ENCODE results near the gene PLCXD1. TPM values are rescaled to one million over a fixed set of nuclear protein-coding genes. Genes with fewer than 3 reads are reported as not detected.

Gene PLCXD1
- total and polyA plus RNA-seq, 10 donors, result 9.9 to 35.0 (median 21.5) TPM

DNA sequence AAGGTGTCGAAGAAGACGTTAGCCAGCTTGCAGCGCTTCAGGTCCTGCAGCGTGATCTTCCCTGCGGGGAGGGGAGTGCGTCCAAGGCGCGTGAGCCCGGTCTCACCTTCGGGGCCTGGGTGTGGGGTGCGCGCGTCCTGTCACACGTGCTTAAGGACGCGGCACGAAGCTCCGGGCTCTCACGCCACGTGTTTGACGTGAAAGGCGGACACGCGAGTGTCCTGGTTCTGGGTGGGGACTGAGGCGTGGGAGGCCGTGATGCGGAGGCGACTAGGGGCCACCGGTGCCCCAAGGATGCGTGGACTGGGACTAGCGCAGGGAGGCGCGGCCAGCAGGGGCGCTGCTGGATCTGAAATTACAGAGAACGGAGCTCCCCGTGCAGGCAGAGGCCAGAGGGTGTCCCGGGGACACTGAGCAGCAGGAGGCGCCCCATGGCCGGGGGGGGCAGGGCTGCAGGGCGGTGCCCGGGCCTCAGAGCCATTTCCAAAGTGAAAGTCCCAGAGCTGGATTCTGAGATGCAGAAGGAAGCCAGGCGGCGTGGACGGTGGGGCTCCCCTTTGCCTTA is 57.7 kb downstream of the PLCXD1 start:
- H3K4me3 ChIP-seq, result no peak overlapping the region
- no peaks in the 10 kb centered on the region for H3K9me3 ChIP-seq
- DNase-seq, result peak; percentile 63
- intact Hi-C loops (cut with DNase I; ENCODE audit: low total_unique reads), result no loop called here
- peaks cover 0 to 68% (median 2%) of the 10 kb centered on the region in 6 donors for H3K36me3 ChIP-seq
- no peak for TF ChIP-seq POLR2AphosphoS5 (IDR thresholded peaks at IDR 0.05)
- no peak for TF ChIP-seq POLR2A (IDR thresholded peaks at IDR 0.05)
- TF ChIP-seq, protein P1, sequence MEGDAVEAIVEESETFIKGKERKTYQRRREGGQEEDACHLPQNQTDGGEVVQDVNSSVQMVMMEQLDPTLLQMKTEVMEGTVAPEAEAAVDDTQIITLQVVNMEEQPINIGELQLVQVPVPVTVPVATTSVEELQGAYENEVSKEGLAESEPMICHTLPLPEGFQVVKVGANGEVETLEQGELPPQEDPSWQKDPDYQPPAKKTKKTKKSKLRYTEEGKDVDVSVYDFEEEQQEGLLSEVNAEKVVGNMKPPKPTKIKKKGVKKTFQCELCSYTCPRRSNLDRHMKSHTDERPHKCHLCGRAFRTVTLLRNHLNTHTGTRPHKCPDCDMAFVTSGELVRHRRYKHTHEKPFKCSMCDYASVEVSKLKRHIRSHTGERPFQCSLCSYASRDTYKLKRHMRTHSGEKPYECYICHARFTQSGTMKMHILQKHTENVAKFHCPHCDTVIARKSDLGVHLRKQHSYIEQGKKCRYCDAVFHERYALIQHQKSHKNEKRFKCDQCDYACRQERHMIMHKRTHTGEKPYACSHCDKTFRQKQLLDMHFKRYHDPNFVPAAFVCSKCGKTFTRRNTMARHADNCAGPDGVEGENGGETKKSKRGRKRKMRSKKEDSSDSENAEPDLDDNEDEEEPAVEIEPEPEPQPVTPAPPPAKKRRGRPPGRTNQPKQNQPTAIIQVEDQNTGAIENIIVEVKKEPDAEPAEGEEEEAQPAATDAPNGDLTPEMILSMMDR (IDR thresholded peaks at IDR 0.05 in 8 of 11, conservative IDR thresholded peaks at IDR 0.05 in 3 of 11), result no peak
- no peaks in the 10 kb centered on the region for H3K27me3 ChIP-seq (replicated peaks in 1 of 7)
- 95 to 98% (median 95%) methylated on average over 35 to 44 of the region's 44 CpGs for WGBS, 5 donors
- no peak overlapping the region for H3K27ac ChIP-seq
- no peaks in the 10 kb centered on the region for H3K4me1 ChIP-seq

DNA sequence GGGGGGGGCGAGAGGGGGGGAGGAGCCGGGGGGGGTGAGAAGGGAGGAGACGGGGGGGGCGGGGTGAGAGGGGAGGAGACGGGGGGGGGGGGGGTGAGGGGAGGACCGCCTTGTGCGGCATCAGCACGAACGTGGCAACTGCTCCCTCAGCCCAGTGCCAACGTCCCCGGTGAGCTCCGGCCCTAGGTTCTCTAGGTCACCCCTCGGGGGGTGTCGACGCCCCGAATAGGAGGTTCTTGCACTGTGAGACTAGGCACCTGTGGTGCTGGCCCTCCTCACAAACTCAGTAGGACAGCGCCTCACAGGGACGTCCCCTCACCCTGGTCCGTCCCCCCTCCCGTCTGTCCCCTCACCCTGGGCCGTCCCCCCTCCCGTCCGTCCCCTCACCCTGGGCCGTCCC is 58.9 kb downstream of the PLCXD1 start:
- no peak overlapping the region for H3K27ac ChIP-seq
- no peak for TF ChIP-seq POLR2A (IDR thresholded peaks at IDR 0.05)
- TF ChIP-seq POLR2AphosphoS5 (IDR thresholded peaks at IDR 0.05), result no peak
- peak; percentile 45 for DNase-seq
- intact Hi-C loops (cut with DNase I; ENCODE audit: low total_unique reads), result no loop called here
- H3K27me3 ChIP-seq (replicated peaks in 1 of 7), result no peaks in the 10 kb centered on the region
- no peaks in the 10 kb centered on the region for H3K4me1 ChIP-seq
- H3K9me3 ChIP-seq, result no peaks in the 10 kb centered on the region
- peaks cover 0 to 66% (median 7%) of the 10 kb centered on the region in 6 donors for H3K36me3 ChIP-seq
- H3K4me3 ChIP-seq, result no peak overlapping the region
- 83 to 99% (median 91%) methylated on average over 9 to 22 of the region's 24 CpGs for WGBS, 5 donors

DNA sequence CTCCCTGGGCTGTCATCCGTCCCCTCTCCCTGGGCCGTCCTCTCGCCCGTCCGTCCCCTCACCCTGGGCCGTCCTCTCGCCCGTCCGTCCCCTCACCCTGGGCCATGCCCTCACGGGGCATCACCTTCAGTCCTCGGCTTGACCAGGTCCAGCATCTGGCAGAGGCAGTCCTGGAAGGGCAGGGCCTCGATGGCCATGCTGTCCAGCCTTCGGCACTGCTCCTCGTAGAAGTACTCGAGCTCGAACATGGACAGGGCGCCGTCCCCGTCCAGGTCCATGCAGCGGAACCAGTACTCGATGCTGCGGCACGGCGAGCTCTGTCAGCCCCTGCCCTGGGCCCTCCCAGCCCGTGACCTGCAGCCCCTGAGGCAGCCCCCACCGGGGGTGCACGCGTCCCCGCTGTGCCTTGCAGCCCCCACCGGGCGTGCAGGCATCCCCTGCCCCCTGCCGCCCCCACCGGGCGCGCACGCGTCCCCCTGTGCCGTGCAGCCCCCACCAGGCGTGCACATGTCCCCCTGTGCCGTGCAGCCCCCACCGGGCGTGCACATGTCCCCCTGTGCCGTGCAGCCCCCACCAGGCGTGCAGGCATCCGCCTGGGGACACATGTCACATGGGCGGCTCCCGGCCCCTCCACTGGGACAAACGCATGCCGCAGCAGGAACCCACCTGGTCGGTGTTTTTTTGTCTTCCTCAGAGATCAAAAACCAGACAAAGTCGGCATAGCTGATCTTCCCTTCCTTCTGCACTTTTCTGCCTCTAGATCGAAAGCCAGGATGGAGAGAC is 59.7 kb downstream of the PLCXD1 start:
- Histone ChIP-seq H3K36me3 (peaks cover 0 to 65% (median 9%) of the 10 kb centered on the region in 6 donors), H3K4me1 (no peaks in the 10 kb centered on the region), H3K9me3 (no peaks in the 10 kb centered on the region), H3K27ac (no peak overlapping the region), H3K27me3 (replicated peaks in 1 of 7) (no peaks in the 10 kb centered on the region), H3K4me3 (no peak overlapping the region)
- intact Hi-C loops (cut with DNase I; ENCODE audit: low total_unique reads), result no loop called here
- peak; percentile 67 for DNase-seq
- 90 to 98% (median 95%) methylated on average over 35 to 52 of the region's 52 CpGs for WGBS, 5 donors
- TF ChIP-seq POLR2AphosphoS5 (IDR thresholded peaks at IDR 0.05) (no peak), POLR2A (IDR thresholded peaks at IDR 0.05) (no peak)
- TF ChIP-seq, protein P1 (IDR thresholded peaks at IDR 0.05 in 8 of 11, conservative IDR thresholded peaks at IDR 0.05 in 3 of 11), result no peak

DNA sequence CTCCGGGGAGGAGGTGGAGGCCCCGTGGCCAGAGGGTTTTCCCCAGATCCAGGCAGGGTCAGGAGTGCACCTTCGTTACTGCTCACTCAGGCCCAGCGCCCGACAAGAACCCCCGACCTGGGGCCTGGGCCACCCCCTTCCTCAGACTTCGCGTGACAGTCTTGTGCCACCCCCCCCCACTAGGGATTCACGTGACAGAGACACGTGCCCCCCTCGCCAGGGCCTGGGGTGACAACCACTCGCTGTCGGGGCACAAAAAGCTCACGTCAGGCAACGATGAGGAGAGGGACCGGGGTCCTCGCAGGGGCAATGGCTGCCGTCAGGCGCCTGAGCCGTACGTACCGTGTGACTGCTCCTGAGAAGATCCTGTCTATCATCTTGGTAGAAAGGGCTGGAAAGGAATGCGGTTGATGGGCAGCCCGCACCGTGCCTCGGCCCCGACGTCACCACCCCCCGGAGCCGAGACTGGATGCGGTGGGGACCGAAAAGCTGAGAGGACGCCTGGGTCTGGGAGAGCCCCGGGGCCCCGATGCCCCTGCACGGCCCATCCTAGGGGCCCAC is 60.4 kb downstream of the PLCXD1 start:
- 94 to 97% (median 96%) methylated on average over 28 to 36 of the region's 36 CpGs for WGBS, 5 donors
- Histone ChIP-seq H3K4me1 (no peaks in the 10 kb centered on the region), H3K9me3 (no peaks in the 10 kb centered on the region), H3K27ac (no peak overlapping the region), H3K4me3 (no peak overlapping the region), H3K36me3 (peaks cover 0 to 64% (median 11%) of the 10 kb centered on the region in 6 donors), H3K27me3 (replicated peaks in 1 of 7) (no peaks in the 10 kb centered on the region)
- DNase-seq, result peak; percentile 53
- intact Hi-C loops (cut with DNase I; ENCODE audit: low total_unique reads), result no loop called here
- TF ChIP-seq POLR2AphosphoS5 (IDR thresholded peaks at IDR 0.05) (no peak), POLR2A (IDR thresholded peaks at IDR 0.05) (no peak)
- TF ChIP-seq, protein P1 (IDR thresholded peaks at IDR 0.05 in 8 of 11, conservative IDR thresholded peaks at IDR 0.05 in 3 of 11), result no peak

All from spleen (tissue), 11 donors.